GM18868 (cell line): ENCODE results near the gene WNT7A.

Experiments used
- ATAC-seq: cut with Tn5 transposase; IDR thresholded peaks from one replicate; pipeline ENCODE4 v1.9.1; 2021; ENCODE audit warnings: mild to moderate bottlenecking, moderate library complexity; ENCODE audit not compliant: unreplicated experiment

Gene WNT7A

GRCh38 chr3:13849018-13849417 is 30.9 kb downstream of the WNT7A start:
- ATAC-seq = no peak

DNA sequence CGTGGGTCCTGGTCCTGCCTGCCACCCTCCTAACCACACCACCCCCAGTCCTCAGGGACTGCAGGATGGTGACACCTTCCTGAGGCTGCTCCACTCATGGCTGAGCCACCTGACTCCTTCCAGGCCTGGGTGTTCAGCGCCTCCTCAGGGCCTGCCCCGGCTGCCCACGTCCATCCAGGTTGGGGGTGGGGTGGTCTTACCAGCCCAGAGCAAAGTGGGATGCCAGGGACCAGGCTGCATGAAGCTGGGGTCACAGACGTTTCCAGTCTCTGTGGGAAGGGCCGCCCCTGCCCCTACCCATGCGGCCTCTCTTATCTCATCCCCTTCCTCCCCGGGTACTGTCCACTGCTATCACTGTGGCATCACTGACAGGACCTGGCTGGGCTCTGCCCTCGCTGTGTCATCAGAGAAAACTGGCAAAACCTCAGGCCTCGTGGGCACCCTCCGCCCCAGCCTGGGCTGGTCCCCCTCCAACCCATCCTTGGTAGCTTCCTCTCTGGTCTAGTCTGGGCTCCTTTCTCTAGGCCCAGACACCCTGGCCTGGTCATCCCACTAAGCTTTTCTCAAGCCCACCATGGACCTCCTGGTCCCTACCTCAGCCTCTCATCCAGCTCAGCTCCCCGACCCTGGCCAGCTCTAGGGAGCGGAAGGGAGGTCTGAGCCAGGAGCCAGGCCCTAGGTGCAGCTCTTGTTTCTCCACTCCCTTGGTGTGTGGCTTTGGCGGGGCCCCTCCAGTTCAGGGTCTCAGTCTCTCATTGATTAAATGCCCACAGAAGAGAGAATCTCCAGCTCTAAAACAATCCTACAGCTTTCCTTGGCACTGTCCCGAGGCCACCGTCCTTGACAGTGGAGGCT is 32.9 kb downstream of the WNT7A start:
- no peak for ATAC-seq

- no peak for ATAC-seq
Observed at GRCh38 chr3:13846238-13846637, 33.6 kb downstream of the WNT7A start.

DNA sequence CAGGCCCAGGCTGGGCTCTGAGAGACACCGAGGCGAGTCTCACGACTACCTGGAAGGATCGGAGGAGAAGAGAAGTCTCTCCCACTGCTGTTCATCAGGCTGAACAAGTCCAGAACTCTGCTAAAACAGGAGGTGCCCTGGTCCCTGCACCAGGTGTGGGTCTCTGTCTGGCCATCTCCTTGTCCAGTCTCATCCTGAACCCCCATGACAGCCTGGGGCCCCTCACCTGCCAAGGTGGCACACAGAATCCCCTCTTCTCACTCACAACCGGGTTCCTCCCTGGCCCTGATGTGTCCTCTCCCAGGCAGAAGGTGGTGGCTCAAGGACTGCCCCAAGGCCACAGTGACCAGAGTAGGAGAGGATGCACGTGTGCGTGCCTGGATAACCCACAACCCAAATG is 34.1 kb downstream of the WNT7A start:
- no peak for ATAC-seq

- ATAC-seq = no peak
Observed at GRCh38 chr3:13844911-13845310, 35.0 kb downstream of the WNT7A start.

DNA sequence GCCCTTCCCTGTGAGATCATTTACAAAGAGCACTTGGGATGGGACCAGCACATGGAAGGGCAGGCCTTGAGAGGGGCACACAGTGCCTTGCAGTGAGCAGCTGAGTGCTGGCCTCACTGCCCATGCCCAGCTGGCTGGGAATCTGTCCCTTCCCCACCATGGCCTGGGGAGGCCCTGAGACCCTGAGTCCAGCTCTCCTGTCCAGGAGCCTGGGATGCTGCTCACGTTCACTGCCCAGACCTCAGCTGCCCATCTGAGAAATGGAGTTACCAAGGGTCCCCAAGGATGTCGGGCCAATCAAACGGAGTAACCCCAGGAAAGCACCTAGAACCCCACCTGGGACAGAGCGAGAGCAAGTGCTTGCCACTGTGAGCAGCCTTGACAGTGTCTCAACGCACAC is 35.6 kb downstream of the WNT7A start:
- no peak for ATAC-seq

GRCh38 chr3:13843351-13843750 is 36.5 kb downstream of the WNT7A start:
- no peak for ATAC-seq

DNA sequence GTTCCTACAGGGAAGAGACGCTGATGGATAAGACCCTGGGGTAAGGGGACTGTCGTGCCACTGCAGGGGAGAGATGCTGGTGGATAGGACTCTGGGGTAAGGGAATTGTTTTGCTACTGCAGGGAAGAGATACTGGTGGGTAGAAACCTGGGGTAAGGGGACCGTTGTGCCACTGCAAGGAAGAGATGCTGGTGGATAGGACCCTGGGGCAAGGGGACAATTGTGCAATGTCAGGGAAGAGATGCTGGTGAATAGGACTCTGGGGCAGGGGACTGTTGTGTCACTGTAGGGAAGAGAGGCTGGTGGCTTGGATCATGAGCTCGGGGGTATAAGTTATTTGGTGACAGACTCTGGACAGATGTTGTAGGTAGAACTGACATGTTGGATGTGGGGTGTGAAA is 37.6 kb downstream of the WNT7A start:
- ATAC-seq = no peak

DNA sequence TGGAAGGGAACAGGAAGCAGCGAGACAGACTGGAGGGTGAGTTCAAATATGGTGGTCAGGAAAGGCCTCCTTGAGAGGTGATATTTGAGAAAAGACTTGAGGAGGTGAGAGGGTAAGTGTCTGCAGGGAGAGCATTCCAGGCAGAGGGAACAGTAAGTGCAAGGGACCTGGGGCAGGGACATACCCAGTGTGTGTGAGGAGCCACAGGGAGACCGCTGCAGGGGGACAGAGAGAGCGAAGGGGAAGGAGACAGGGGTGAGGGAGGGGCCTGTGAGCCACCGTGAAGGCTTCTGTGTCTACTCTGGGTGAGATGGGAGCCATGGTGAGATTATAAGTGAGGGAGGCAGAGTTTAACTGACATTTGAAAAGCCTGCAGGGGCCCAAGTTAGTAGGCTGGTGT is 38.0 kb downstream of the WNT7A start:
- ATAC-seq = no peak

- ATAC-seq = no peak
Observed at GRCh38 chr3:13841141-13841540, 38.7 kb downstream of the WNT7A start.

DNA sequence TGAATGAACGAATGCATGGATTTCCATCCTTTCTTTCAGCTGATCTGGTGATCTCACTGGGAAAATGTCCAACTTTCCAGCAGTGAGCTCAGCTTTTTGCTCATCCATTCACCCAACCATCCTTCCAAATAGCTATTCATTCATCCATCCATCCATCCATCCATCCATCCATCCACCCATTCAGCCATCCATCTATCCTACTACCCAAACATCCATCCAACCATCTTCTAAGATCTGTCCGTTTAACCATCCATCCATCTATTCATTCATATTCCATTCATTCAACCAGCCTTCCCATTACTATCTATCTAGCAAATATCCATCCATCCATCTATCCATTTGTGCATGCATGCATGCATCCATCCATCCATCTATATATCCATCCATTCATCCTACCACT is 39.4 kb downstream of the WNT7A start:
- ATAC-seq = no peak

DNA sequence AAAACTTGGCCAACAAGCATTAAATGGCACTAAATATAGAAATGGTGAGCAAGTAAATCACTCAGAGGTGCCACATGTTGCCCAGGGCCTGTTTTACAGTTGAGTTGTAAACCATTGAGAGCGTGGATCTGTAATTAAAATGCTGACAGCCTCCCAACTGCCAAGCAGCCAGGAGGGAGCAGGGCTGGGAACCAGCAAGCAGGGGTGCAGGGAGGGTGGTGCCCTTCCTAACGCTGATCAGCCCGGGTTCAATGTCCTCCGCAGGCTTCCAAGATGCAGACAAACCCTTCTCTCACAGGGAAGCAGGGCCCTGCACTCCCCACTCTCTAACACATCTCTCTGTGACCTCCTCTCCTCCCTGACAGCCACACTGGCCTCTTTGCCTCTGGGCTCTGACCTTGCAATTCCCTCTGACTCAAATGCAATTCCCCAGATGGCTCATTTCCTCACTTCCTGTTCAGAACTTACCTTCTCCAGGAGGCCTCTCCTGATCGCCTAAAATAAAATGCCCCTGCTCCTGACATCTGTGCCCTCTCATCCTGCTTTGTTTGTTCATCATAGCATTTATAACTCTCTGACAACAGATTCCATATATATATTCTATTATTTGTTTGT is 40.0 kb downstream of the WNT7A start:
- ATAC-seq = no peak

DNA sequence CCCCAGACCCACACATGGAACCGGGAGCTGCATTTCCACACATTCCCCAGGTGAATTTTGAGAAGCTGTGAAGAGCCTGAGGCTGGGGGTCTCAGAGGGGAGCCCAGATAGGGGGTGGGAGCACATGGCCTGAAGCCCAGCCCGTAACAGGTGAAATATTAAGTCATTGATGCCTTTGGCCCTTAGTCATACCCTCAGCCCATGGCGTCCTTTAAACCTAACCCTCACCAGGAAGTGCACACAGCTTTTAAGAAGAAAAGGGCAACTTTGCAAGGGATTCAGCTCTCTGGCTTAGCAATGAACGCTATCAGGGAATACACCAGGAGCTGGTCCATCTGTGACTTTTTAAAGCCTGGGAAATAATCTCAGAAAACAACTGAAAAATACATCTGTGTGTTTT is 40.6 kb downstream of the WNT7A start:
- ATAC-seq = no peak

DNA sequence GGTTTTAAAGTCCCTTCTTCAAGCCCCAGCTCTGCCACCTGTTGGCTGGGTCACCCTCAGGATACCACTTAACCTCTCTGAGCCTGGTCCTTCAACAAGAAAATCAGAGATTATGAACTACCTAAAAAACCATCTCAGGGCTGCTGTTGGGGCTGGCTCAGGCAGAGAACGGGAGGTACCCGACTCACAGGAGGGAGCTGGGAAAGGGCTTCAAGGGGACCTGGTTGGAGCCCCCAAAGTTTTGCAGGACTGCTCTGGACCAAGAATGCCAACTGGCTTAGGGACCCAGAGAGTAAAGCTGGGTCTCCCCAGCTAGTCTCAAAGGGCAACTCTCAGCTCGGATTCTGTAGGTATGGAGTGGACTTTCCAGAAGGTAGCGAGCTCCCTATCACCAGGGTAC is 41.5 kb downstream of the WNT7A start:
- ATAC-seq = no peak

DNA sequence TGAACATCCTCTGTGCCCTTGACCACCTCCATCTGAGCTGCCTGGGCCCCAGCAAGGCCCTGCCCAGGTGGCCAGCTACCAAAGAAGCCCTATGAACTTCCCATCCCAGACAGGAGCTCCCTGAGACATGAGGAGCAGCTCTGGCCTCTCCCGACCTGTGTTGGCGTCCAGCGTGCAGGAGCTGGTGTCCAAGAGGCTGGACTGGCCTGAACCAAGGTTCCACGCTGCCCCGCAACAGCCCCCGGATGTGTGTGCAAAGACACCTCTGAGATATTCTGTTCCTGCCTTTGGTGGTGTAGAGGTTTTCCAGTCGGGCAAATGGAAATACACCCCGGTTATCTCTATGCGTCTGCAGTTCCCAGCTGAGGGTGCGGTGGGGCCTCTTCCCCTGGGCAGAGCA is 42.1 kb downstream of the WNT7A start:
- no peak for ATAC-seq

DNA sequence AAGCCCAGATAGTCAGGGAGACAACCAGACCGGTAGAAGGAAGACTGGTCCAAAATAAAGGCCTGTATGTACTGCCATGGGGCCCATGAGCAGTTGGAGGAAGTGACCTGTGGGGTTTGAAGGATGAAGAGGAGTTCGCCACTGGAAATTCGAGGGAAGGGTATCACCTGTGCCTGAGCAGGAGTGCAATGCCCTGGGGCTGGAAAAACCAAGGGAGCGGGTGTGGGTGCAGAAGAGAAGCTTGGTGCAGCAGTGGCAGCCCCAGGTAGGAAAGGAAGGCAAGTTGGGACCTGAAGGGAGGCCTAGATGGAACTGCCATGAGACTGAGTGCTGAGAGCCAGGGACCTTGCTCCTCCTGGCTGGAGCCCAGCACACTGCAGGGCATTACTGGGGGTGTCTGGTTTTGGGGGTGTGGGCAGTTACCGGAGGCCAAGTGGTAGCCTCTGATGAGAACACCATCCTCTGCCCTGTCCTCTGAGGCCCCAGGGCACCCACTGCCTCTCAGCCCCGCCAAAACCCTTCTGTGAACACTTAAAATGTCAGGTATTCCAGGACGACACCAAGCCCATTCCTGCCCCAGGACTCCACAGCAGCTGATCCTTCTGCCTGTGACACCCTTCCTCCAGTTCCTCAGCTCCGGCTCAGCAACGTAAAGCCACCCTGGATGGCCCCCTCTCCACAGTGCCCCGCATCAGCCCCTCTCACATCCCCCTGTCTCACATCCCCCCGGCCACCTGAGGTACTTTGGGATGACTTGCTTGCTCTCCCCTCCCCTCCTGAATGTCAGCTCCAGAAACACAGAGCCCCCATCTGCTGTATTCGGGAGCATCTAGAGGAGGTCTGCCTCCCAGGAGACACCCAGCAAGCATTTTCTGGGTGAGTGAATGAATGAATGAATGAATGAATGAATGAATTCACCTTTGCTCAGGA is 42.9 kb downstream of the WNT7A start:
- ATAC-seq = no peak

DNA sequence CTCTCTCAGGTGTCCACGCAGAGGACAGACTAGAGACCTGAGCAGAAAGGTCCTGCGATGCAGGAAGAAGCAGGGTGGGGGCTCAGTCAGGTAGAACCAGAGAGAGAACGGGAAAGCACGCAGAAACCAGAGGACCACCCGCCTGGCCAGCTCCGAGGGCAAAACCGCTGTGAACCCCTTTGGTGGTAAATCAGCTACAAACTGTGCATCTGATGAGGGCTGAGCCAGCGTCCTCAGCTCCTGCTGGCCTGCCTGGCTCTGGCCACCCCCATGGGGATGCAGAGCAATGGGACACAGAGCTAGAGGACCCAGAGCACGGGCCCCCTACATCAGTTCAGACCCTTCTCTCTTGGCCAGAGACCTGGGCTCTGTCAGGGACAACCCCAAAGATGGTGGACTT is 44.6 kb downstream of the WNT7A start:
- no peak for ATAC-seq

- no peak for ATAC-seq
Observed at GRCh38 chr3:13834258-13835035, 45.4 kb downstream of the WNT7A start.

DNA sequence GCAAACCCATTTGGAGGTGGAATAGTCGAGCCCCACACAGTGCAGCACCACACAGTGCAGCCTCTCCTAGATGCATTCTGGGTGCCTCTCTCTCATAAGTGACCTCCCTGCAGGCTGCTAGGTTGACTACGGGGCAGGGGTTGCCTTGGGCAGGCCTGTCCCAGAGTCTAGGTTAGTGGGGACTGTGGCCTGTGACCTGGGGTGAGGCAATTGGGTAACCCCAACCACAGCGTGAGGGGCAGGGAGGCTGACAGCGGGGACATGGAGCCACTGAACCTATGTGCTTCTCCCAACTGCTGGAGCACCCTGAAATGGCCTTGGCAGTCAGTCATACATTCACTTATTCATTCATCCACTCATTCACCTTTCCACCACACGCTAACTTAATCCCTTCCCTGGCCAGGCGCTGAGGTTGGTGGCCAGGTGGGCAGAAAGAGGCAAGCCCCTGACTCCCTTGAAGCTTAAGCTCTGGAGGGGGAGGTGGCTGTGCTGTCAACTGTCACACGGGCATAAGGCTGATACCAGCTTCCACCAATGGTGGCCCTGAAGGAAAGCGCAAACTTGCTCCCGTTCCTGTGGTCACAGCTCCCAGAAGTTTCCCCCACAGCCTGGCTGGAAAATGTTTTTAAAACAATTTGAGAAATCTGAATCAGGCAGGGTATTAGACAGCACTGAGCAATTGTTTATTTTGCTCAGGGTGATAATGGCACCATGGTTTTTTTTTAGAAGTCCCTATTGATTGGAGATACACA is 46.2 kb downstream of the WNT7A start:
- ATAC-seq = no peak

DNA sequence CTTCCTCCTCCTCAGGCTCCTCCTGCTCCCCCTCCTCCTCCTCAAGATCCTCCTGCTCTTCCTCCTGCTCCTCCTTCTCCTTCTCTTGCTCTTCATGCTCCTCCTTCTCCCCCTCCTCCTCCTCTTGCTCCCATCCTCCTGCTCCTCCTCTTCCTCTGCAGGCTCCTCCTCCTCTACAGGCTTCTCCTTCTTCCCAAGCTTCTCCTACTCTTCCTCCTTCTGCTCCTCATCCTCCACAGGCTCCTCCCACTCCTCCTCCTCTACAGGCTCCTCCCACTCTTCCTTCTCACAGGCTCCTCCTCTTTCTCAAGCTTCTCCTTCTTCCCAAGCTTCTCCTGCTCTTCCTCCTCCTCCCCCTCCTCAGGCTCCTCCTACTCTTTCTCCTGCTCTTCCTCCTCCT is 47.7 kb downstream of the WNT7A start:
- no peak for ATAC-seq
